ENCODE data around the gene PRKG1. TPM values are rescaled to one million over a fixed set of nuclear protein-coding genes. Genes with fewer than 3 reads are reported as not detected.
"Not testable (repeated sequence)": the region's sequence is repeated elsewhere in the genome, so short reads cannot be mapped to it uniquely, and the experiment has no call there.

Gene PRKG1
- total and polyA plus RNA-seq, 2 of the 4 experiments (the other 2 are of a cell fraction): 3.5 to 18.3 TPM

GRCh38 chr10:51273574-51273973, 199.3 kb downstream of the PRKG1 start:
- H3K18ac ChIP-seq (ENCODE audit: low read depth, low read length): no peak overlapping the region
- no peak overlapping the region for H3K4ac ChIP-seq (ENCODE audit: low read depth, low read length)
- no peak overlapping the region for H3K23ac ChIP-seq (ENCODE audit: low read depth, low read length)
- no peak overlapping the region for H2AFZ ChIP-seq (replicated peaks; ENCODE audit: low read length, poor library complexity)
- intact Hi-C loops (cut with micrococcal nuclease): no loop called here
- H4K8ac ChIP-seq (ENCODE audit: low read depth in 2 of 2, low read length in 2 of 2): no peak overlapping the region
- no peak overlapping the region for H2BK5ac ChIP-seq (ENCODE audit: low read depth, low read length, poor library complexity, severe bottlenecking)
- H4K91ac ChIP-seq (ENCODE audit: insufficient read depth, low read depth, low read length): no peak overlapping the region
- no peak overlapping the region for H2BK120ac ChIP-seq (ENCODE audit: low read depth, low read length)
- CTCF ChIA-PET: no interaction called here
- no peak overlapping the region for H3K27ac ChIP-seq (ENCODE audit: insufficient read depth, low read length)
- H3K4me1 ChIP-seq (ENCODE audit: control insufficient read depth, insufficient read depth, low read length): peaks cover 1% of the 10 kb centered on the region; the same call in 1 of the 2 replicates
- H4K20me1 ChIP-seq (ENCODE audit: insufficient read depth, low read length): no peaks in the 10 kb centered on the region
- no peak overlapping the region for H3K4me2 ChIP-seq (ENCODE audit: low read depth, low read length)
- no peaks in the 10 kb centered on the region for H3K9me1 ChIP-seq (ENCODE audit: insufficient read depth, low read length)
- DNase-seq: no peak
- 92% methylated on average over 2 of the region's 5 CpGs; no CpG with 5 or more reads in 1 of the 2 experiments for WGBS, 2 experiments (ENCODE audit: extremely low coverage in 2 of 2, insufficient read length in 1 of 2)
- H3K79me1 ChIP-seq (ENCODE audit: low read depth in 1 of 2, low read length in 2 of 2): peaks cover 4 to 8% of the 10 kb centered on the region in 2 experiments; a peak in 3 of 4 replicates
- no peak overlapping the region for H3K4me3 ChIP-seq (ENCODE audit: insufficient read depth, low read depth, low read length)
- BruUV-seq (replicated peaks): no TSS peak
- dilution Hi-C loops (cut with HindIII; ENCODE audit: low sequenced_read_pairs, unreplicated experiment): no loop called here
- no peak overlapping the region for H2BK20ac ChIP-seq (ENCODE audit: low read depth, low read length)
- in situ Hi-C loops (cut with MboI; ENCODE audit: low sequenced_read_pairs): no loop called here
- H4K5ac ChIP-seq (ENCODE audit: low read depth, low read length): no peak overlapping the region
- no peak overlapping the region for H2BK15ac ChIP-seq (ENCODE audit: low read depth, low read length)
- H3K9ac ChIP-seq (ENCODE audit: low read depth, low read length): no peak overlapping the region
- H3K14ac ChIP-seq (replicated peaks; ENCODE audit: low read depth, low read length): no peak overlapping the region
- no peak for ATAC-seq (ENCODE audit: low read depth)
- no peak overlapping the region for H2AK5ac ChIP-seq (ENCODE audit: low read depth, low read length)
- H3K9me3 ChIP-seq (ENCODE audit: control insufficient read depth, insufficient read depth, low read length): no peaks in the 10 kb centered on the region
- no peak overlapping the region for H2AK9ac ChIP-seq (replicated peaks; ENCODE audit: low read depth, low read length, poor library complexity)
- H3K36me3 ChIP-seq (ENCODE audit: control insufficient read depth, insufficient read depth, low read length): no peaks in the 10 kb centered on the region
- TF ChIP-seq CHD1 (IDR thresholded peaks at IDR 0.05; ENCODE audit: low read depth, low read length) (no peak), BHLHE40 (IDR thresholded peaks at IDR 0.05; ENCODE audit: low read depth, low read length) (no peak), USF2 (IDR thresholded peaks at IDR 0.05; ENCODE audit: low read depth, low read length) (no peak), MXI1 (IDR thresholded peaks at IDR 0.05; ENCODE audit: borderline replicate concordance, low read depth, low read length) (no peak), NFE2L2 (IDR thresholded peaks at IDR 0.05; ENCODE audit: low read depth, low read length) (no peak), MAFK (IDR thresholded peaks at IDR 0.05; ENCODE audit: low read depth, low read length) (no peak)
- TF ChIP-seq, protein P1, sequence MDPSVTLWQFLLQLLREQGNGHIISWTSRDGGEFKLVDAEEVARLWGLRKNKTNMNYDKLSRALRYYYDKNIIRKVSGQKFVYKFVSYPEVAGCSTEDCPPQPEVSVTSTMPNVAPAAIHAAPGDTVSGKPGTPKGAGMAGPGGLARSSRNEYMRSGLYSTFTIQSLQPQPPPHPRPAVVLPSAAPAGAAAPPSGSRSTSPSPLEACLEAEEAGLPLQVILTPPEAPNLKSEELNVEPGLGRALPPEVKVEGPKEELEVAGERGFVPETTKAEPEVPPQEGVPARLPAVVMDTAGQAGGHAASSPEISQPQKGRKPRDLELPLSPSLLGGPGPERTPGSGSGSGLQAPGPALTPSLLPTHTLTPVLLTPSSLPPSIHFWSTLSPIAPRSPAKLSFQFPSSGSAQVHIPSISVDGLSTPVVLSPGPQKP (IDR thresholded peaks at IDR 0.05; ENCODE audit: borderline replicate concordance, low read depth, low read length): no peak
- no peaks in the 10 kb centered on the region for H3K27me3 ChIP-seq (ENCODE audit: control insufficient read depth, insufficient read depth, low read length)
- POLR2A ChIA-PET (ENCODE audit: unreplicated experiment): no interaction called here
- no peak overlapping the region for H3K56ac ChIP-seq (ENCODE audit: extremely low read depth, insufficient read depth, low read length)

DNA sequence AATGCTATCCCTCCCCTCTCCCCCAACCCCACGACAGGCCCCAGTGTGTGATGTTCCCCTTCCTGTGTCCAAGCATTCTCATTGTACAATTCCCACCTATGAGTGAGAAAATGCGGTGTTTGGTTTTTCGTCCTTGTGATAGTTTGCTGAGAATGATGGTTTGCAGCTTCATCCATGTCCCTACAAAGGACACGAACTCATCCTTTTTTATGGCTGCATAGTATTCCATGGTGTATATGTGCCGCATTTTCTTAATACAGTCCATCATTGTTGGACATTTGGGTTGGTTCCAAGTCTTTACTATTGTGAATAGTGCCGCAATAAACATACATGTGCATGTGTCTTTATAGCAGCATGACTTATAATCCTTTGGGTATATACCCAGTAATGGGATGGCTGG, 201.8 kb downstream of the PRKG1 start:
- H2AK5ac ChIP-seq (ENCODE audit: low read depth, low read length); in situ Hi-C loops (cut with MboI; ENCODE audit: low sequenced_read_pairs); H3K9me1 ChIP-seq (ENCODE audit: insufficient read depth, low read length); BruUV-seq (replicated peaks); H2AFZ ChIP-seq (replicated peaks; ENCODE audit: low read length, poor library complexity); H2BK5ac ChIP-seq (ENCODE audit: low read depth, low read length, poor library complexity, severe bottlenecking); H3K18ac ChIP-seq (ENCODE audit: low read depth, low read length); H3K36me3 ChIP-seq (ENCODE audit: control insufficient read depth, insufficient read depth, low read length); POLR2A ChIA-PET (ENCODE audit: unreplicated experiment); H3K9me3 ChIP-seq (ENCODE audit: control insufficient read depth, insufficient read depth, low read length); H3K14ac ChIP-seq (replicated peaks; ENCODE audit: low read depth, low read length); dilution Hi-C loops (cut with HindIII; ENCODE audit: low sequenced_read_pairs, unreplicated experiment); H4K8ac ChIP-seq (ENCODE audit: low read depth in 2 of 2, low read length in 2 of 2); ATAC-seq (ENCODE audit: low read depth); H3K56ac ChIP-seq (ENCODE audit: extremely low read depth, insufficient read depth, low read length); H4K5ac ChIP-seq (ENCODE audit: low read depth, low read length); DNase-seq; H3K4me3 ChIP-seq (ENCODE audit: insufficient read depth, low read depth, low read length); H3K4me1 ChIP-seq (ENCODE audit: control insufficient read depth, insufficient read depth, low read length); H2AK9ac ChIP-seq (replicated peaks; ENCODE audit: low read depth, low read length, poor library complexity); CTCF ChIA-PET; H3K79me1 ChIP-seq (ENCODE audit: low read depth in 1 of 2, low read length in 2 of 2); H2BK20ac ChIP-seq (ENCODE audit: low read depth, low read length); H3K4ac ChIP-seq (ENCODE audit: low read depth, low read length); H3K27ac ChIP-seq (ENCODE audit: insufficient read depth, low read length); H3K9ac ChIP-seq (ENCODE audit: low read depth, low read length); H4K20me1 ChIP-seq (ENCODE audit: insufficient read depth, low read length); H3K23ac ChIP-seq (ENCODE audit: low read depth, low read length); H3K27me3 ChIP-seq (ENCODE audit: control insufficient read depth, insufficient read depth, low read length); intact Hi-C loops (cut with micrococcal nuclease); H2BK120ac ChIP-seq (ENCODE audit: low read depth, low read length); H2BK15ac ChIP-seq (ENCODE audit: low read depth, low read length); H3K4me2 ChIP-seq (ENCODE audit: low read depth, low read length); H4K91ac ChIP-seq (ENCODE audit: insufficient read depth, low read depth, low read length): not testable (repeated sequence)
- WGBS, 2 experiments (ENCODE audit: extremely low coverage in 2 of 2, insufficient read length in 1 of 2): no CpG with 5 or more reads among the region's 6 CpGs
